GM19351 (cell line): ENCODE measurements around the gene SCAMP3.
A peak's percentile ranks its signal among the peaks of the same experiment; 100 is the strongest.
"Not testable (repeated sequence)": the region's sequence is repeated elsewhere in the genome, so short reads cannot be mapped to it uniquely, and the experiment has no call there.

ENCODE experiments used
- ATAC-seq: cut with Tn5 transposase; IDR thresholded peaks from one replicate; pipeline ENCODE4 v1.9.1; 2021; ENCODE audit warnings: mild to moderate bottlenecking, moderate library complexity; ENCODE audit not compliant: unreplicated experiment

Gene SCAMP3

DNA sequence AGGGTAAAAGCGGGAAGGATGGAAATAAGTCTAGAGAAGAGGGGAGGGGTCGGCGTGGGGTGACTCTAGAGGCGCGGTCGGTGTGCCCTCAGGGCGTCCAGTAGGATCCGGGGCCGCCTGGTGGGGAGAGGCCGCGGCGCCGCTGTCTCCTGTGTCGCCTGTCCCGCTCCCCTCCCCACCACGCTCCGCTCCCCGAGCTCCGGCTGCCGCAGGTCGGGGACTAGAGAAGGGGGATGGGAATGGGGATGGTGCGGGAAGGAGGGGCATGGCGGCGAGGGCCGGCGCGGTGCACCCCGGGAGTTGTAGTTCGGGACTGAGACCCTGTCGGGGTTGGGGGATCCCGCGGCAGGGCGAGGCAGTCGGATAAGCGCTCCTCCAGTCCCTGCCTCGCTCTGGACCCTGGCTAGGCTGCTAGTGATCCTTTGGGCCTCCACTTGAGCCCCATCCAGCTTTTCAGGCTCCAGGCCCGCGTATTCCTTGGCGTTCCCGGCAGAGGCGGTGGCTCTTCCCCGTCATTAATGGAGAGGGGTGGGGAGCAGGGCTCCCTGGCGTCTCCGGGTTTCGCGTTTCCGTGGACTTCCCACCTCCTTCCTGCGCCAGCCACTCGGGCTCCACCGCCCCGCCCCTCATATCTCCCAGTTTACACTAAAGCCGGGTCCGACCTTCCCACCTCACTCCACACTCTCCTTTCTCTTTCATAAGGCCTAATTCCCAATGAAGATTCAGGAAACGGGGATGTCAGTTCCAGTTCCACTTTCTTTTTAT lies 6.7 kb downstream of the SCAMP3 start, which contains the start of gene ENTREP3:
Gene ENTREP3, minus strand, starts transcription at position 241 of the 765 bp plus-strand sequence. CDS start 606 bp downstream, outside the sequence.
- peak; percentile 60 for ATAC-seq

DNA sequence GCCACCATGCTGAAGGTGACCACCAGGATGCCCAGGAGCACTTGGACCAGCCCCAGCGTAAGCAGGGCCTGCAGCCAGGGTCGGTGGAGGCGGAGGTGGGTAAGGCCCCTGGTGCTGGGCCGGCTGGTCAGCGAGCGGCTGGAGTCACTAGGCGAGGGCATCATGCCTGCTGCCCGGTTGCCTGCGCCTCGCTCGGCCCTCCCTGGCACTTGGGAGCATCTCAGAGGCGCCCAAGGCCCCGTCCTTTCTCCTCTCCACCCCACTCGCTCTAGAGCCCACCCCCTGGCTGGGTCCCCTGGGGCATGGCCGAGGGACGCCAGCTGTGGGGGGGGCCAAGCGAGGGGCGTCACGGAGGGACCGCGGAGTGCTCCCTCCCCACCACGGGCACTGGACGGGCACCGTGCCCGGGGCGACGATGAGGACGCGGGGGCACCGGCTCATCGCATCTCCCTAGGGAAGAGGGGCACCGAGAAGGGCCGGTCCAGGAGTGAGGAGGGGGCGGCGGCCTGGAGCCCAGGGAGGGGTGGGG lies 7.4 kb downstream of the SCAMP3 start:
- ATAC-seq: no peak

DNA sequence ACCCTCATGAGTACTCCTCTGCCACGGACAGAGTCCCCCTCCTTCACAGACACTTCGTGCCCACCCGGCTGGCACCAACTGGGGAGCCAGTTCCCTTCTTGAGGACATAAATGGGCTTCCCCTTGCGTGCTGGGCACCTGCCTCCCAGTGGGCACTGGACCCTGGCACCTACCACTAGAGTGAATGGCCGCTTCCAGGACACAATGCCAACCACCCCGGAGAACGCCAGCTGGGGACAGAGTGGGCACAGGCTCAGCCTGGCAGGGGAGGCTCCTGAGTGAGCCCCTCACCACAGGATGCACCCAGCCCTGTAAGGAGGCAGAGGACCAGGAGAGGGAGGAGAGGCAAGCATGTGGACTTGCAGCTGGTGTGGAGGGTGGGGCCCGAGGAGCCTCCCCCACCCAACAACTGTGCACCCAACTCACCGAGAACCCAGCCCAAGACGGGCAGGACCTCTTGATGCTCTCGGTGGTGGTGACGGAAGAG lies 7.9 kb downstream of the SCAMP3 start:
- no peak for ATAC-seq

DNA sequence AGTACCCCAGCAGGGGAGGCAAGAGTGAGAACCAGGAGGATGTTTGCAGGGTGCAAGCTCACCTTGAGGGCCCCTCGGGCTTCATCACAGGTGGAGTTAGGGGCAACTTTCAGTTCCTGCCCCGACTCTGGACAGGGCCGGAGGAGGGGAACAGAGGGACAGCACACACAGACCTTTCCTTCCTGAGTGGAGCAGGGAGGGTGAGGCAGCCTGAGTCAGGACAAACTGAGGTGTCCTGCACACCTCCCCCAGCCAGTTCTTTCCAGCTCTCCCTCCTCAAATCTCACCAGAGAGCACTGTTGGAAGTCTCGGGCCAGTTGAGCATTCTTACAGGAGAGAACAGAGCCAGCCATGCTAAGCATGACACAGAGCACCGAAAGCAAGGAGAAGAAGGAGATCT lies 8.4 kb downstream of the SCAMP3 start:
- no peak for ATAC-seq

DNA sequence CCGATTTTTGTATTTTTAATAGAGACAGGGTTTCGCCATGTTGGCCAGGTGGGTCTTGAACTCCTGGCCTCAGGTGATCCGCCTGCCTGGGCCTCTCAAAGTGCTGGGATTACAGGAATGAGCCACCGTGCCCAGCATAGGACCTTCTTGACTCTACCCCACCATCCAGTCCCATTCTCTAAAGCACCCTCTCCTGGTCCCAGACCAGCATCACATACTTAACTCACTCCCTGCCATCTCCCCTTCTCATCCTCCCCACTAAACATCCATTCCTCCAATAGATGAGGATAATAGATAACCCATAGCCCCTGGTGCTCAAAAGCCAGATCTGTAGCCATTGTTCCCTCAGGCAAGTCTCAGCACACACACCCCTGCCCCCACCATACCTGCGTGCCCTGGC lies 9.0 kb downstream of the SCAMP3 start:
- no peak for ATAC-seq

DNA sequence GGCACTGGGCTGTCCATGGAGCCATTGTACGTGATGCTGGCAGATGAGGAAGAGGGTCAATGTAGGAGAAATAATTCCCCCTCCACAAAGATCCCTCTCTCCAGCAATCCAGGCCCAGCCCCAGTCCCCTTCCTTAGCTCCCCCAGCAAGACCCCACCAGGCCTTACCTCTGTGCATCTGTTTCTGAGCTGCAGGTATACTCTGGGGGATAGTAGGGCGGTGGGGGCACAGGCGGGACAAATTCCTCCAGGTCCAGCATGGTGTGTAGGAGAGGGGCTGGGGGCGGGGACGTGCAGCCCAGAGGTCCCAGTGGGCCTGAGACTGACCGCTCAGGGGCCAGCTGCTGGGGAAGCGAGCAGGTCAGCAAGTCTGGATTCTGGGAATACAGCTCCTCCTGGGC lies 10.6 kb downstream of the SCAMP3 start:
- no peak for ATAC-seq

DNA sequence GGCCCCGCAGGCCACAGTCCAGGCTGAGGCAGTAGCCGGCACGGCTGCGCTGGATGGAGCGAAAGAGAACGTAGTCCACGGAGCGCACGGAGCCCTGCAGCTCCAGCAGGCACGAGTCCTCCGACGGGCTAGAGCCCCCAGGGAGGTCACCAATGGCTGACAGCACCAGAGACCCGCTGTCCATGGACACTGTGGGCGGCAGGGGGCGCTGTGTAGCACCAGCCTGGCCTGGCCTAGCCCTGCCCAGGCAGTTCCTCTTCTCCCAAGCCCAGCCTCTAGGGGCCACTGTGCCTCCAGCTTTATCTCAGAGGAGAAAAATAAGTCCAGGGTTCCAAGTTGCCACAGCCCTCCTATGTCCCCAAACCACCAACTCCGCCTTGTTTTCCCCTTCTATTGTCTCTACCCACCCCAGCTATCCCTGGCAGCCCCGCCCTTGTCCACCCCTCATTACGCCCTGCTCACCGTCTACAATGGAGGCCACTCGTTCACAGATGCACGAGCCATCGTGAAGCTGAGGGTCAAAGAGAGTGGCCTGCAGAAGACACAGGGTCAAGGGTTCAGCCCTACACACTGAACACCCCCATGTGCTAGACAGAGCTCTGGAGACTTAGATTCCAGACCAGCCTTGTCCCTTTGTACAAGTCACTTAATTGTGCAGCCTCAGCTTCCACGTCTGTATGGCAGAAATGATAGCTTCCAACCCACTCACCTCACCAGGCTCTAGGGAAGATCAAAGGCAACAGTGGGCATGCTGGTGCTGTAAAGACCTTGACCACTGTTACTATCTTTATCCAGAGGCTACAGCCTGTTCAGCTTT lies 11.3 kb downstream of the SCAMP3 start:
- peak; percentile 86 for ATAC-seq

DNA sequence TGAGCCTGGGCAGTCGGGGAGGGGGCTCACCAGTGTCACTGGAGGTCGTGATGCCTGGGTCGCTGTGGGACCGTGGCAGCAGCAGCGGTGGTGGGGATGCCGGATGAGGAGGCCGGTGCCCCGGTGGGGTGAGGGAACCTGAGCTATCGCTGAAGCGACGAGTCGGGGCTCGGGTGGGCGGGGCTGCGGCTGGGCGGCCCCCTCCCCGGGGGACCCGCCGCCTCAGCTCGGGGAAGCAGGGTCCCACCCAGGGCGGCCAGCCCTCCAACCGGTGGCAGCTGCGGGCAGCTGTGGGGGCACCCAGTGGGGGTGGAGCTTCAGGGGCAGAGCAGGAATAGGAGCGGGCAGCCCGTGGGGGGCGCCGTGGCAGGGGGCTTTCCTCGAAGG lies 11.9 kb downstream of the SCAMP3 start:
- ATAC-seq: no peak

DNA sequence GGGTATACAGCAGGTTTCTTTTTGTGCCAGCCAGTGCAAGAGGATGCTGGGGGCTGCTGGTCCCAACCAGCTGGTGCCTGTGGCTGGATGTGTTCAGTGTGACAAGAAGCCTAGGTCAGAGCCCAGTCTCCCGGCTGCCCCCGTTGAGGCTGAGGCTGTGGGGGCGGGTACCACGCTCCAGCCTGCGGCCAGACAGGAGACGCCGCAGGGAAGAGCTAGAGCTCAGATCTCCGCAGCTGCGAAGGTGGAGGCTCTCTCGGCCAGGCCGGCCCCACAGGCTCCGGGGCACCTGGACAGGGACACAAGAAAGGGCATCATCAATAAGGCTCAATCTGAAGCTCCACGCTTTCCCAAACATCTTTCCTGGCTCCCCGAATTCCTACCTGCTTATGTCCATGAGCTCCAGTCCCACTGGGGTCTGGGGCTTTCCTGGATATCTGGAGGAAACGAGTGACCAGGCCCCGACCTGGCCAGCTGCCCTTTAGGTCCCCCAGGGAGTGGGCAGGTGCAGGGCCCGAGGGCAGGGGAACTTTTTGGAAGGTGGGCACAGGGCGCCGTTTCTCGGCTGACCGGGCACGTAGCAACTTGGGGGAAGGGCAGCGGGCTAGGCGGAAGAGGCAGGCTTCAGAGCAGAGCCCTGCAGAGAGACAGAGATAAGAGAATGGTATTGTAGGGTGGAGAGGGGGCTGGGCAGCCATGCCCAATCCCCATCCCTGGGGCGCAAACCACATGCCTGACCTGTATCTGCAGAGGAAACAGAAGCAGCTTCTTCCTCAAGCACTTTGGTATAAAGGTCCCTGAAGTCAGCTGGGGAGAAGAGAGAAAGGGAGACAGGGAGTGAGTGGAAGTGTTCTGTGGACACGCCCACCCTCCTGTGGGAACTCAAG lies 14.2 kb downstream of the SCAMP3 start:
- ATAC-seq: no peak

DNA sequence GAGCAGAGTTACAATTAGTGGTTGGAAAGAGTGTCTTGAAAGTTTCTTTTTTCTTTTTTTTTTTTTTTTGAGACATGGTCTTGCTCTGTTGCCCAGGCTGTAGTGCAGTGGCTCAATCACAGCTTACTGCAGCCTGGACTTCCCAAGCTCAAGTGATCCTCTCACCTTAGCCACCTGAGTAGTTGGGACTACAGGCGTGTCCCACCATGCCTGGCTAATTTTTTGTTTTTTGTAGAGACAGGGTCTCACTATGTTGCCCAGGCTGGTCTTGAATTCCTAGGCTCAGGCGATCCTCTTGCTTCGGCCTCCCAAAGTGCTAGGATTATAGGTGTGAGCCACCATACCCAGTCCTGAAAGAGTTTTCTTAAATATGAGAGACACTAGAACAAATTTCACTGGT lies 15.4 kb downstream of the SCAMP3 start:
- not testable (repeated sequence) for ATAC-seq

DNA sequence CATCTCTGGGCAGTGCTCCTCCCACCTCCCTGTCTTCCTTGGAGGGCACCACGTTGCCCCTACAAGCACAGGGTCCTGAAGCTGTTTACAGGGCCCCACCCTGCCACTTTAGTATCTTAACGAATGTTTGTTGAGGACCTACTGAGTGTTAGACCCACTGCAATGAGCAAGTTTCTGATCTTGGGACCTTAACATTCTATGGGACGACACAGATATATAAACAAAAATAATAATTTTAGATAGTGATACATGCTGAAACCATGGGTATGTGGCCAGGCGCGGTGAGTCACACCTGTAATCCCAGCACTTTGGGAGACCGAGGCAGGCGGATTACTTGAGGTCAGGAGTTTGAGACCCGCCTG lies 17.0 kb downstream of the SCAMP3 start:
- ATAC-seq: no peak

DNA sequence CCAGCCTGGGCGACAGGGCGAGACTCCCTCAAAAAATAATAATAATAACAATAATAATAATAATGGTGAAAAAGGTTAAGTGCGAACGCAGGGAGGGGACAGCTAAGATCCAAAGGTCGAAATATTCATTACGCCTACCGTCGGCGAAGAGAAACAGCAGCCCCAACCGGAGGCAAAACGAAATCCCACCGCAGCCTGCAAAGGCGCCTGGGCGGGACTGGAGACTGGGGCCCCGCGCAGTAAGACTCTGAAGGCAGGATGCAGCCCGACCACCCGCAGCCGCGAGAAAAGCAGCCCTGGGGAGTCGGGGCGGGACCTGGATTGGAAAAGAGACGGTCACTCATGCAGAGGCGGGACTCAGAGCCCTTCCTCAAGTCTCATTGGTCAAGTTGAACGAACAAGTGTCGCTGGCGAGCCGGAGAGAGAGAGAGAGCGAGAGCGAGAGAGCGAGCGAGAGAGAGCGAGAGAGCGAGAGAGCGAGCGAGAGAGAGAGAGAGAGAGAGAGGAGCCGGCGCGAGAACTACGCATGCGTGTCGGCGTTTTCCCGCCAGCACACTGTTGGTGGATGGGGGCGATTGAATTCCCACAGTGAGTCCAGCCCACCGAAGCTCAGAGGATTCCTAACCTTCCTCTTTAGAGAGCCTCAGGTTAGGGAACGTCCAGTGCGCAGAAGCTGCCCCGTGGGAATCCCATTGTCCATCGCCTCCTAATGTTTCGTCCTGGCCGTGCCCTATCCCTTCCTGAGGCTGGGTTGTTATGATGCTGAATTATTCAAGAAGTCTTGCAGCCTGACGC lies 17.6 kb downstream of the SCAMP3 start:
- ATAC-seq: peak; percentile 91

DNA sequence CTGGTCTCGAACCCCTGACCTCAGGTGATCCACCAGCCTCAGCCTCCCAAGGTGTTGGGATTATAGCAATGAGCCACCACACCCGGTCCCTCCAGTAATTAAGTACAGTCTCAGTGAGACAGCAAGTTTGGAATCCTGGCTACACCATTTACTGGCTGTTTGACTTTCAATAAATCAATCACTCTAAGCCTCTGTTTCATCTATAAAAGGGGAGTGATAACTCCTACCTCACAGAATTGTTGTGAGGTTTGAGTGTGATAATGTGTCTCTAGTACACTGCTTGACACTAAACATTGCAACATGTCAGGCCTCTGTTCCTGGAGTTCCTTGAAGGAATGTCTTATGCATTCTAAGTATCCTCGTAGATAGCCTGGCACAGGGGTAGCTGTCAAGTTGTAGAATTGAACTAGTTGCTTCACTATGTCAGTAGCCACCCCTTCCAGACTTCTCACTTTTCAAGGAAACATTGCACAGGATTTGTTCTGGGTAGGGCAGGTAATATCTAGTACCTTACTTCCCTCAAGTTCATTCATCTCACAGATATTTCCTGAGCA lies 19.3 kb downstream of the SCAMP3 start:
- no peak for ATAC-seq

DNA sequence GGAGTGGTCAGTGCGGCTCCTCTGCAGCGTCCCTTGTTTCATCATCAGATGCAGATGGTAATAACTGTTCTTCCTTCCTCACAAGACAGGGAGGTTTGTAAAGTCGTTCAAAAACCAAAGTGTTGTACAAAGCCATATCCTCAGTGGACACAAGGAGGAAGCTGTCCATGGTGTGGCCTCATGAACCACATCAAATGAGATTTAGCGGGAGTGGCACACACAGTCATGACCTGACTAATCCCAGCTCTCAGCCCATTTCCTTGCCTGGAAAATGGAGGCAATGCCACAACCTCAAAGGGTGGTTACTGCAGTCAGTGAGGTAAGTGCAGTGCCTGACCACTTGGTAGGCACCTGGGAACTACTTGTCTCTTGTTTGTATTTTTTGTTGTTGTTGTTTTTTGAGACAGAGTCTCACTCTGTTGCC lies 20.3 kb downstream of the SCAMP3 start:
- no peak for ATAC-seq

DNA sequence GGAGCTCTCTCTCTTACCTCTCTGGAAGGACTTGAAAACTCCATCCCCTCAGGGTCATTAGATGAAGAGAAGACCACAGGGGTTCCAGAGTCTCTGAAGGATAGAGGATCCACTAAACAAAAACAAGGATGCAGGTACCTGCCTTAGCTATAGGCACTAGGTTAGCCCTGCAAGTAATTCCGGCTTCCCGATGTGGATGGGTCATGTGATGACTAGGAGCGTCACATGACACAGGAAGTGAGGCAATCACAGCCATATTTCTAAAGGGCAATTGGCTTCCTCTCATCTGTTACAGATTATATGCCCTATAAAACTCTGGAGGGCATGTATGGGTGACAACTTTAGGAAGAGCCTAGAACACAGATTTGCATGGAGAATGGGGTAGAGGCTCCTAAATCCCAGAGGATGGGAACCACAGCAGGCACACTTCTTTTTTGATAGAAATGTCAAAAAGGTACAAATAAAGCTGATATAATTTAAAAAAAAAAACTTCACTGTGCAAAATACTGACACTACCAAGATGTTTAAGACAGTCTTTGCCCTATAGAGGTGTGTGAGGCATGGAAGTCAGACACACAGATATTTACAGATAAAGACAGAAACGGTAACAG lies 21.0 kb downstream of the SCAMP3 start:
- ATAC-seq: no peak

DNA sequence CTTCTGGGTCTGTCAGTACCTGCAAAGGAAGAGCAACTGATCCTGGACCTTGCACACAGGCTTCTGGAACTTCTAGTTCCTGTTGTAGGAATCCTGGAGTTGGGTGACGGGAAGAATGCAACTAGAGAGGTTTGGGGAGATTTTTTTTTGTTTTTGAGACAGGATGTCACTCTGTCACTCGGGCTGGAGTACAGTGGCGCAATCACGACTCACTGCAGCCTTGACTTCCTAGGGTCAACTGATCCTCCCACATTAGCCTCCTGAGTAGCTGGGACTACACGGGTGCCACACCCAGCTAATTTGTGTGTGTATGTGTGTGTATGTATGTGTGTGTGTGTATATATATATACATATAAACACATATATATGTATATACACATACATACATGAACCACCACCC lies 25.7 kb downstream of the SCAMP3 start:
- no peak for ATAC-seq

DNA sequence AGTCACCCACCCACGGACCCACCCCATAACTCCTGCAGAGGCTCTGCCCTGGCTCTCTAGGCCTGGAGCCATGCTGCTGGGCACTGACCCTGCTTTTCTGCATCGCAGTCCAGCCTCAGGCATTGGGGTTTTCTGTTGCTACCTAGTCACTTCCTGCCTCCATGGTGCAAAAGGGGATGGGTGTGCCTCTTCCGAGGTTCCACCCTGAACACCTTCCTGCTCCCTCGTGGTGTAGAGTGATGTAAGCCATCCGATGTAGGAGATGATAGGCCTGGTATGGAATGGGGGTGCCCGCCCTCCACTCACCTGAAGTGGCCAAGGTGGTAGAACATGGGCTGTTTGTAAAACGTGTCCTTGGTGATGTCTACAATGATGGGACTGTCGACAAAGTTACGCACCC lies 26.8 kb downstream of the SCAMP3 start:
- ATAC-seq: not testable (repeated sequence)

DNA sequence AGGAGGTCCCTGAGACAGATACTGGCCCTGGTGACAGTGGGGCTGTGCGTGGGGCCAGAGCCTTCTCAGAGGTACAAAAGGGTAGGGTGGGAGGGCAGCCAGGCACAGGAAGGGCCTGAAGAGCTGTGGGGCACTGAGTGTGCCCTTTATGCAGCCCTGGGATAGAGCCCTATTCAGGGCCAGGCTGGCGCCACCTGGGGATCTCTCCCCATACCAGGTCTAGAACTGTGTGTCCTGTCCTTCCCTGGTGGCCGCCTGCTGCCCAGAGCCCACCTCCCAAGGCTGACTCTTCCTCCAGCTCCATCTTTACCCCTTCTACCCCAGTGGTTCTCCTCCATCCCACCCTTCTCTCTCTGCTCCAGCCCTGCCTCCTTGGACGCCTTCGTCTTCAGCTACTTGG lies 28.7 kb downstream of the SCAMP3 start:
- not testable (repeated sequence) for ATAC-seq
